Upper lobe of left lung (tissue), 6 donors: ENCODE measurements around the gene ERCC8. TPM values are rescaled to one million over a fixed set of nuclear protein-coding genes. Genes with fewer than 3 reads are reported as not detected.

Experiments used
- ATAC-seq, 2 donors: fragments of 200-7000 bp; cut with Tn5 transposase; one replicate each; pipeline ENCODE4 v1.9.1; 2022; ENCODE audit warnings: mild to moderate bottlenecking in 2 of 2, moderate library complexity in 2 of 2; ENCODE audit not compliant: low FRiP score in 2 of 2
- DNase-seq, 2 donors: peaks; one replicate each; pipeline ENCODE4 v3.0.0-alpha.2; 2019 to 2020
- H3K27ac ChIP-seq, 4 donors: fragments of 200-600 bp; sonication (generic); one replicate each; pipeline ENCODE4 v1.5.1; 2016 to 2019
- H3K27me3 ChIP-seq, 4 donors: fragments of 200-600 bp; sonication (generic); one replicate each; pipeline ENCODE4 v1.5.1; 2017 to 2019
- H3K36me3 ChIP-seq, 4 donors: fragments of 200-600 bp; sonication (generic); one replicate each; pipeline ENCODE4 v1.5.1; 2016 to 2019
- H3K4me1 ChIP-seq, 4 donors: fragments of 200-600 bp; sonication (generic); one replicate each; pipeline ENCODE4 v1.5.1; 2018 to 2019
- H3K4me3 ChIP-seq, 4 donors: fragments of 200-600 bp; sonication (generic); one replicate each; pipeline ENCODE4 v1.5.1; 2017 to 2019; ENCODE audit warnings: mild to moderate bottlenecking in 2 of 4, moderate library complexity in 1 of 4
- H3K9me3 ChIP-seq, 4 donors: fragments of 200-600 bp; sonication (generic); one replicate each; pipeline ENCODE4 v1.5.1; 2018 to 2019
- CTCF ChIP-seq, 6 experiments: fragments of 450-650 bp in 4 of 6; fragments of 200-600 bp in 2 of 6; sonication (generic) in 2 of 6; IDR thresholded peaks; one replicate each; pipeline ENCODE4 v1.5.1; 2016 to 2019; ENCODE audit warnings: antibody characterized with exemption in 6 of 6
- EP300 ChIP-seq, 4 donors: sonication (generic); formaldehyde crosslinking; IDR thresholded peaks; one replicate each; pipeline ENCODE4 v1.5.1; 2017; ENCODE audit warnings: antibody characterized with exemption in 4 of 4, control low read depth in 2 of 4
- POLR2A ChIP-seq, 4 donors: fragments of 450-650 bp; IDR thresholded peaks; one replicate each; pipeline ENCODE4 v1.5.1; 2016 to 2017; ENCODE audit warnings: antibody characterized with exemption in 4 of 4, mild to moderate bottlenecking in 2 of 4
- POLR2AphosphoS5 ChIP-seq, 2 donors: sonication (generic); formaldehyde crosslinking; IDR thresholded peaks; one replicate each; pipeline ENCODE4 v1.5.1; 2017; ENCODE audit warnings: antibody characterized with exemption in 2 of 2
- WGBS, 2 donors: methylation state at CpG; one replicate each; pipeline ENCODE4 v1.1.5; 2017 to 2018; 5-methylcytosine and 5-hydroxymethylcytosine counted together
- total RNA-seq, 6 donors: library from RNA; depleted of rRNA in 4 of 6; stranded (reverse); fragments of >200 nt in 4 of 6; gene quantifications; one replicate each; pipeline versions ENCODE4 v1.1.0 to v1.2.1, GENCODE V29; 2016 to 2021
- donor health status: DM: no; HTN: no; CAD: no; lungs with moderate emphysema.
- donor health status: DM: no; HTN: yes; CAD: no; lungs with severe emphysema.

ERCC8 gene
- total RNA-seq, 6 donors from 2014 or later, result 5.8 to 17.2 (median 11.2) TPM

GRCh38 chr5:60929024-60929423 is 15.8 kb downstream of the ERCC8 start:
- TF ChIP-seq CTCF (IDR thresholded peaks at IDR 0.05) (no peak), POLR2AphosphoS5 (IDR thresholded peaks at IDR 0.05) (no peak), EP300 (IDR thresholded peaks at IDR 0.05) (no peak), POLR2A (IDR thresholded peaks at IDR 0.05) (no peak)
- WGBS, 2 donors, result 80 to 85% methylated on average over 6 of the region's 6 CpGs
- DNase-seq, result no peak
- Histone ChIP-seq H3K4me1 (no peaks in the 10 kb centered on the region), H3K9me3 (no peaks in the 10 kb centered on the region), H3K4me3 (no peak overlapping the region), H3K27me3 (no peaks in the 10 kb centered on the region), H3K27ac (no peak overlapping the region), H3K36me3 (peaks cover 0 to 22% (median 5%) of the 10 kb centered on the region in 4 donors)
- no peak for ATAC-seq

DNA sequence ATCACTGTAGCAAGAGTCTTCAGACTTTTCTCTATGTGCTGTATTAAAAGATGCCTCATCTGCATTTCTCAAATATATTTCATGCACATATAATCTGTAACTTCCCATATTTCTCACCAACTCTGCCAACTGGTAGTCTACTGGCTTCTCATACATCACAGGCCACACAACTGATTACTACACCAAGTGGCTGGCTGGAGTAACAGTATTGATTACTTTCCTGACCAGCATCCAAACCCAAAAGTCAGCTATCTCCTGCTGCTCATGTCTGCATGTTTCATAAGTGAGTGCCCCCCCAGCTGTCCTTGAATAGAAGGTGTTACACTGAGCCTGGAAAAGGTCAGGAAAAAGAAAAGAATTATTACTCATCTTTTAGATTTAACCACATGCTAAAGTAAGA is 17.4 kb downstream of the ERCC8 start:
- Histone ChIP-seq H3K36me3 (peaks cover 0 to 22% (median 5%) of the 10 kb centered on the region in 4 donors), H3K27ac (no peak overlapping the region), H3K4me3 (no peak overlapping the region), H3K4me1 (no peaks in the 10 kb centered on the region), H3K27me3 (no peaks in the 10 kb centered on the region), H3K9me3 (no peaks in the 10 kb centered on the region)
- DNase-seq (no peak), ATAC-seq (no peak)
- TF ChIP-seq CTCF (IDR thresholded peaks at IDR 0.05), result no peak
- no peak for TF ChIP-seq EP300 (IDR thresholded peaks at IDR 0.05)
- TF ChIP-seq POLR2A (IDR thresholded peaks at IDR 0.05), result no peak
- no peak for TF ChIP-seq POLR2AphosphoS5 (IDR thresholded peaks at IDR 0.05)

GRCh38 chr5:60918466-60918865 is 26.4 kb downstream of the ERCC8 start:
- H3K4me3 ChIP-seq, result no peak overlapping the region
- no peaks in the 10 kb centered on the region for H3K27me3 ChIP-seq
- no peak overlapping the region for H3K27ac ChIP-seq
- H3K36me3 ChIP-seq, result peaks cover 0 to 14% (median 0%) of the 10 kb centered on the region in 4 donors
- DNase-seq (no peak), ATAC-seq (no peak)
- TF ChIP-seq POLR2AphosphoS5 (IDR thresholded peaks at IDR 0.05) (no peak), CTCF (IDR thresholded peaks at IDR 0.05) (no peak), EP300 (IDR thresholded peaks at IDR 0.05) (no peak), POLR2A (IDR thresholded peaks at IDR 0.05) (no peak)
- 91 to 96% methylated on average over 2 of the region's 2 CpGs for WGBS, 2 donors
- H3K4me1 ChIP-seq, result no peaks in the 10 kb centered on the region
- no peaks in the 10 kb centered on the region for H3K9me3 ChIP-seq

GRCh38 chr5:60916646-60917045 is 28.2 kb downstream of the ERCC8 start:
- Histone ChIP-seq H3K36me3 (peaks cover 0 to 11% (median 0%) of the 10 kb centered on the region in 4 donors), H3K4me1 (no peaks in the 10 kb centered on the region), H3K9me3 (no peaks in the 10 kb centered on the region), H3K4me3 (no peak overlapping the region), H3K27ac (no peak overlapping the region), H3K27me3 (no peaks in the 10 kb centered on the region)
- TF ChIP-seq CTCF (IDR thresholded peaks at IDR 0.05) (no peak), EP300 (IDR thresholded peaks at IDR 0.05) (no peak), POLR2AphosphoS5 (IDR thresholded peaks at IDR 0.05) (no peak), POLR2A (IDR thresholded peaks at IDR 0.05) (no peak)
- DNase-seq (no peak), ATAC-seq (no peak)

- DNase-seq (no peak), ATAC-seq (no peak)
- no peaks in the 10 kb centered on the region for H3K27me3 ChIP-seq
- 82 to 86% methylated on average over 4 of the region's 4 CpGs for WGBS, 2 donors
- peaks cover 0 to 19% (median 0%) of the 10 kb centered on the region in 4 donors for H3K36me3 ChIP-seq
- TF ChIP-seq CTCF (IDR thresholded peaks at IDR 0.05), result no peak
- TF ChIP-seq EP300 (IDR thresholded peaks at IDR 0.05), result no peak
- TF ChIP-seq POLR2A (IDR thresholded peaks at IDR 0.05), result no peak
- no peak for TF ChIP-seq POLR2AphosphoS5 (IDR thresholded peaks at IDR 0.05)
- no peak overlapping the region for H3K4me3 ChIP-seq
- H3K9me3 ChIP-seq, result no peaks in the 10 kb centered on the region
- H3K27ac ChIP-seq, result no peak overlapping the region
- no peaks in the 10 kb centered on the region for H3K4me1 ChIP-seq
Measured at GRCh38 chr5:60903356-60903755, 41.5 kb downstream of the ERCC8 start.
